ENCODE data around the gene ALDH18A1.
"Not testable (repeated sequence)": the region's sequence is repeated elsewhere in the genome, so short reads cannot be mapped to it uniquely, and the experiment has no call there.

ALDH18A1 gene

GRCh38 chr10:95691281-95691680, 34.8 kb upstream of the ALDH18A1 start:
- no peak for TF ChIP-seq CTCF (IDR thresholded peaks at IDR 0.05; ENCODE audit: low read depth, low read length)
- DNase-seq (ENCODE audit: low read depth, low spot score) = no peak
- in situ Hi-C loops (cut with HindIII; ENCODE audit: low sequenced_read_pairs) = no loop called here
- no peak overlapping the region for H3K4me3 ChIP-seq (ENCODE audit: low read depth, low read length)

GRCh38 chr10:95688648-95689047, 32.1 kb upstream of the ALDH18A1 start:
- DNase-seq (ENCODE audit: low read depth, low spot score) = no peak
- no peak for TF ChIP-seq CTCF (IDR thresholded peaks at IDR 0.05; ENCODE audit: low read depth, low read length)
- in situ Hi-C loops (cut with HindIII; ENCODE audit: low sequenced_read_pairs) = no loop called here
- no peak overlapping the region for H3K4me3 ChIP-seq (ENCODE audit: low read depth, low read length)

GRCh38 chr10:95683966-95684365, 27.5 kb upstream of the ALDH18A1 start:
- DNase-seq (ENCODE audit: low read depth, low spot score) = no peak
- TF ChIP-seq CTCF (IDR thresholded peaks at IDR 0.05; ENCODE audit: low read depth, low read length) = no peak
- H3K4me3 ChIP-seq (ENCODE audit: low read depth, low read length) = no peak overlapping the region
- in situ Hi-C loops (cut with HindIII; ENCODE audit: low sequenced_read_pairs) = no loop called here

- no peak overlapping the region for H3K4me3 ChIP-seq (ENCODE audit: low read depth, low read length)
- no peak for TF ChIP-seq CTCF (IDR thresholded peaks at IDR 0.05; ENCODE audit: low read depth, low read length)
- in situ Hi-C loops (cut with HindIII; ENCODE audit: low sequenced_read_pairs) = no loop called here
- no peak for DNase-seq (ENCODE audit: low read depth, low spot score)
Measured at GRCh38 chr10:95675403-95676116, 19.0 kb upstream of the ALDH18A1 start.

- in situ Hi-C loops (cut with HindIII; ENCODE audit: low sequenced_read_pairs) = no loop called here
- TF ChIP-seq CTCF (IDR thresholded peaks at IDR 0.05; ENCODE audit: low read depth, low read length) = no peak
- H3K4me3 ChIP-seq (ENCODE audit: low read depth, low read length) = no peak overlapping the region
- DNase-seq (ENCODE audit: low read depth, low spot score) = no peak
Measured at GRCh38 chr10:95674643-95675042, 18.1 kb upstream of the ALDH18A1 start.

GRCh38 chr10:95672641-95673040, 16.1 kb upstream of the ALDH18A1 start:
- DNase-seq (ENCODE audit: low read depth, low spot score); H3K4me3 ChIP-seq (ENCODE audit: low read depth, low read length); in situ Hi-C loops (cut with HindIII; ENCODE audit: low sequenced_read_pairs): not testable (repeated sequence)

- TF ChIP-seq CTCF (IDR thresholded peaks at IDR 0.05; ENCODE audit: low read depth, low read length) = no peak
- in situ Hi-C loops (cut with HindIII; ENCODE audit: low sequenced_read_pairs) = no loop called here
- peak; percentile 28 for DNase-seq (ENCODE audit: low read depth, low spot score)
- no peak overlapping the region for H3K4me3 ChIP-seq (ENCODE audit: low read depth, low read length)
Measured at GRCh38 chr10:95664543-95664942, 8.0 kb upstream of the ALDH18A1 start.

Measured in astrocyte of the spinal cord (primary cell).